Stomach (tissue), 9 donors: ENCODE results near the gene FCN1. TPM values are rescaled to one million over a fixed set of nuclear protein-coding genes. Genes with fewer than 3 reads are reported as not detected.
"Not testable (repeated sequence)": the region's sequence is repeated elsewhere in the genome, so short reads cannot be mapped to it uniquely, and the experiment has no call there.

Experiments
- DNase-seq, 2 donors: peaks; one replicate each; pipeline versions ENCODE4 v3.0.0 to v3.0.0-alpha.2; 2013 to 2019
- H3K27ac ChIP-seq, 5 donors: fragments of 200-600 bp in 4 of 5; sonication (generic) in 4 of 5; one replicate each; pipeline ENCODE4 v1.5.1; 2013 to 2019; ENCODE audit warnings: mild to moderate bottlenecking in 1 of 5, moderate library complexity in 1 of 5
- H3K27me3 ChIP-seq, 3 donors: fragments of 200-600 bp; sonication (generic); one replicate each; pipeline ENCODE4 v1.5.1; 2017 to 2019; ENCODE audit warnings: mixed run types in 1 of 3
- H3K36me3 ChIP-seq, 4 donors: fragments of 200-600 bp; sonication (generic); 1 replicate in 3 of 4; 2 replicates in 1 of 4; pipeline ENCODE4 v1.5.1; 2016 to 2019
- H3K4me1 ChIP-seq, 4 donors: fragments of 200-600 bp; sonication (generic); one replicate each; pipeline ENCODE4 v1.5.1; 2016 to 2019
- H3K4me3 ChIP-seq, 4 donors: fragments of 200-600 bp; sonication (generic) in 3 of 4; one replicate each; pipeline ENCODE4 v1.5.1; 2016 to 2019; ENCODE audit warnings: mild to moderate bottlenecking in 1 of 4
- H3K9me3 ChIP-seq, 4 donors: fragments of 200-600 bp; sonication (generic); one replicate each; pipeline ENCODE4 v1.5.1; 2016 to 2019
- CTCF ChIP-seq, 7 experiments: fragments of 450-650 bp in 4 of 7; fragments of 200-600 bp in 3 of 7; sonication (generic) in 3 of 7; IDR thresholded peaks; one replicate each; pipeline ENCODE4 v1.5.1; 2016 to 2019; ENCODE audit warnings: antibody characterized with exemption in 7 of 7, control low read depth in 2 of 7, mild to moderate bottlenecking in 1 of 7
- EP300 ChIP-seq: sonication (generic); formaldehyde crosslinking; IDR thresholded peaks from one replicate; pipeline ENCODE4 v1.6.1; 2017; ENCODE audit warnings: antibody characterized with exemption
- POLR2A ChIP-seq, 4 donors: fragments of 450-650 bp; IDR thresholded peaks; one replicate each; pipeline ENCODE4 v1.6.1; 2016; ENCODE audit warnings: antibody characterized with exemption in 4 of 4, control low read depth in 2 of 4, mild to moderate bottlenecking in 1 of 4, moderate library complexity in 1 of 4
- POLR2AphosphoS5 ChIP-seq, 3 donors: sonication (generic); formaldehyde crosslinking; IDR thresholded peaks; one replicate each; pipeline ENCODE4 v1.6.1; 2016; ENCODE audit warnings: antibody characterized with exemption in 3 of 3
- WGBS, 5 donors: extraction: QIAGEN DNeasy Blood & Tissue Kit in 3 of 5; methylation state at CpG; one replicate each; pipeline versions ENCODE4 v1.1.5 to v1.1.7; 2013 to 2018; 5-methylcytosine and 5-hydroxymethylcytosine counted together
- intact Hi-C: fragments of 100-400 bp; cut with DNase I; formaldehyde crosslinking; loops from one replicate; pipeline ENCODE4 v1.15.1; 2023; ENCODE audit warnings: low total_unique reads
- polyA plus RNA-seq, 3 donors: library from polyadenylated mRNA; stranded (reverse); fragments of 200-250 nt; gene quantifications; one replicate each; pipeline ENCODE4 v1.2.3, GENCODE V29; 2013
- total RNA-seq, 5 donors: library from RNA; depleted of rRNA; stranded (reverse); fragments of >200 nt; gene quantifications; one replicate each; pipeline versions ENCODE4 v1.1.0 to v1.2.3, GENCODE V29; 2014 to 2016
- donor health status: healthy with polysubstance abuse.
- donor health status: Bipolar disorder and iron deficiency.
- donor health status: healthy.

The FCN1 gene
- total and polyA plus RNA-seq, 8 donors, result 0.38 to 2.8 (median 1.7) TPM; not detected in 4

GRCh38 chr9:134863306-134863902, 54.3 kb downstream of the FCN1 start:
- 81 to 92% (median 88%) methylated on average over 13 to 16 of the region's 16 CpGs for WGBS, 5 donors
- H3K36me3 ChIP-seq, result no peaks in the 10 kb centered on the region
- no peak overlapping the region for H3K4me3 ChIP-seq
- TF ChIP-seq EP300 (no peak), POLR2A (IDR thresholded peaks at IDR 0.05) (no peak), POLR2AphosphoS5 (IDR thresholded peaks at IDR 0.05) (no peak), CTCF (IDR thresholded peaks at IDR 0.05) (no peak)
- no peak overlapping the region for H3K27ac ChIP-seq
- intact Hi-C loops, result no loop called here
- peaks cover 0 to 5% (median 0%) of the 10 kb centered on the region in 4 donors for H3K9me3 ChIP-seq
- peaks cover 0 to 8% (median 0%) of the 10 kb centered on the region in 4 donors for H3K4me1 ChIP-seq
- DNase-seq, result no peak
- peaks cover 0 to 19% (median 0%) of the 10 kb centered on the region in 3 donors for H3K27me3 ChIP-seq

- Histone ChIP-seq H3K27ac (no peak overlapping the region), H3K27me3 (peaks cover 0 to 19% (median 0%) of the 10 kb centered on the region in 3 donors), H3K36me3 (no peaks in the 10 kb centered on the region), H3K4me3 (no peak overlapping the region), H3K9me3 (peaks cover 0 to 5% (median 0%) of the 10 kb centered on the region in 4 donors), H3K4me1 (peaks cover 0 to 8% (median 0%) of the 10 kb centered on the region in 4 donors)
- 81 to 89% (median 86%) methylated on average over 17 of the region's 17 CpGs for WGBS, 5 donors
- TF ChIP-seq CTCF (IDR thresholded peaks at IDR 0.05) (no peak), POLR2AphosphoS5 (IDR thresholded peaks at IDR 0.05) (no peak), POLR2A (IDR thresholded peaks at IDR 0.05) (no peak), EP300 (no peak)
- no peak for DNase-seq
- intact Hi-C loops, result no loop called here
Measured at GRCh38 chr9:134861595-134862334, 55.9 kb downstream of the FCN1 start.

GRCh38 chr9:134860510-134860909, 57.2 kb downstream of the FCN1 start:
- Histone ChIP-seq H3K36me3 (no peaks in the 10 kb centered on the region), H3K27me3 (peaks cover 0 to 30% (median 0%) of the 10 kb centered on the region in 3 donors), H3K4me3 (no peak overlapping the region), H3K9me3 (peaks cover 0 to 5% (median 0%) of the 10 kb centered on the region in 4 donors), H3K27ac (no peak overlapping the region), H3K4me1 (peaks cover 0 to 8% (median 0%) of the 10 kb centered on the region in 4 donors)
- intact Hi-C loops, result no loop called here
- TF ChIP-seq POLR2A (IDR thresholded peaks at IDR 0.05) (no peak), CTCF (IDR thresholded peaks at IDR 0.05) (no peak), POLR2AphosphoS5 (IDR thresholded peaks at IDR 0.05) (no peak), EP300 (no peak)
- DNase-seq, result no peak
- 77 to 90% (median 81%) methylated on average over 13 of the region's 13 CpGs for WGBS, 5 donors

GRCh38 chr9:134858051-134858841, 59.5 kb downstream of the FCN1 start:
- no peak overlapping the region for H3K4me3 ChIP-seq
- TF ChIP-seq CTCF (IDR thresholded peaks at IDR 0.05), result no peak
- H3K9me3 ChIP-seq, result peaks cover 0 to 5% (median 0%) of the 10 kb centered on the region in 4 donors
- no peak for DNase-seq
- 56 to 68% (median 63%) methylated on average over 10 to 11 of the region's 11 CpGs for WGBS, 5 donors
- no peaks in the 10 kb centered on the region for H3K4me1 ChIP-seq
- peaks cover 0 to 18% (median 0%) of the 10 kb centered on the region in 3 donors for H3K27me3 ChIP-seq
- intact Hi-C loops, result no loop called here
- no peak overlapping the region for H3K27ac ChIP-seq
- no peaks in the 10 kb centered on the region for H3K36me3 ChIP-seq

- H3K4me1 ChIP-seq, H3K27ac ChIP-seq, H3K36me3 ChIP-seq, H3K9me3 ChIP-seq, intact Hi-C loops, H3K4me3 ChIP-seq, DNase-seq: not testable (repeated sequence)
- peaks cover 0 to 22% (median 0%) of the 10 kb centered on the region in 3 donors for H3K27me3 ChIP-seq
- WGBS, 5 donors, result 92 to 100% (median 94%) methylated on average over 2 of the region's 2 CpGs
Measured at GRCh38 chr9:134857451-134857850, 60.3 kb downstream of the FCN1 start.
